ENCODE measurements around the gene RTP5.
"Not testable (repeated sequence)": the region's sequence is repeated elsewhere in the genome, so short reads cannot be mapped to it uniquely, and the experiment has no call there.

RTP5 gene

DNA sequence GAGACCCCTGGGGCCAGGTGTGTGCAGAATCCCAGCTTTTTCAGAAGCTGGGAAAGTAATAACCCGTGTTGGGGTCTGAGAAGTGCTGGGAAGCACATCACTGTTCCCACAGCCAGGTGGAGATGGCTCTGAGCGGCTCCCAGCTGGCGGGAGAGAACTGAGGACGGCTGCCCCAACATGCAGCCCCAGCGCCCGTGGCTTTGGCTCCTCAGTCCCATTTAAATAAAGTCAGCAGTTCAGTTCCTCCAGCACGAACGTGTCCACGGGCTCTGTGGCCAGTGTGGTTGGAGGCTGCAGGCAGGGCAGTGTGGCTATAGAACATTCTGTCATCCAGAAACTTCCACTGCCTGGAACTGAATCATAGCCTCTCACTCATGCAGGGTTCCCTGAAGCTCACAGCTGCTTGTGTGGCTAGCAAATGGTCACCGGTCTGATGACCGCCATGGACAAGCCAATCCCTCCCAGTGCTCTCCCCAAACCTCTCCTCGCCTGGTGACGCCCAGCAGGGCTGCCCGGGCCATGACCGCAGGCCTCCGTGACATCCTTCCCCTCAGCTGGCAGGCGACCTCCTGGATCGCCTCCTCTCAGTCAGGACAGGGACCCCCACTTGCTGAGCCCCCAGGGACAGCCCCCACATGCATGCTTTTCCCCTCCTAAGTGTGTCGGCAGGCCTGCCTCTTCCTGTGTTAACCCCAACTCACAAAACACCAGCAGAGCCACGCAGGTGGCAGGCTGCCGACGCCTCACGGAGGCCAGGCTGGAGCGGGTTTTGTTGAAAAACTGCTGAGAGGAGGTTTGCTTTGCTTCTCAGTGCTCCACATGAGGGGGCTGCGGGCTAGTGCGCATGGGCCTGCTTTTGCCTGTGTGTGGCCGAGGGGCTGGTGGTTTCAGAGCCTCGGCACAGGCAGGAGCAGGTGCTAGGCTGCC, 1.3 kb downstream of the RTP5 start:
- no peak for DNase-seq (ENCODE audit: low read depth)

DNA sequence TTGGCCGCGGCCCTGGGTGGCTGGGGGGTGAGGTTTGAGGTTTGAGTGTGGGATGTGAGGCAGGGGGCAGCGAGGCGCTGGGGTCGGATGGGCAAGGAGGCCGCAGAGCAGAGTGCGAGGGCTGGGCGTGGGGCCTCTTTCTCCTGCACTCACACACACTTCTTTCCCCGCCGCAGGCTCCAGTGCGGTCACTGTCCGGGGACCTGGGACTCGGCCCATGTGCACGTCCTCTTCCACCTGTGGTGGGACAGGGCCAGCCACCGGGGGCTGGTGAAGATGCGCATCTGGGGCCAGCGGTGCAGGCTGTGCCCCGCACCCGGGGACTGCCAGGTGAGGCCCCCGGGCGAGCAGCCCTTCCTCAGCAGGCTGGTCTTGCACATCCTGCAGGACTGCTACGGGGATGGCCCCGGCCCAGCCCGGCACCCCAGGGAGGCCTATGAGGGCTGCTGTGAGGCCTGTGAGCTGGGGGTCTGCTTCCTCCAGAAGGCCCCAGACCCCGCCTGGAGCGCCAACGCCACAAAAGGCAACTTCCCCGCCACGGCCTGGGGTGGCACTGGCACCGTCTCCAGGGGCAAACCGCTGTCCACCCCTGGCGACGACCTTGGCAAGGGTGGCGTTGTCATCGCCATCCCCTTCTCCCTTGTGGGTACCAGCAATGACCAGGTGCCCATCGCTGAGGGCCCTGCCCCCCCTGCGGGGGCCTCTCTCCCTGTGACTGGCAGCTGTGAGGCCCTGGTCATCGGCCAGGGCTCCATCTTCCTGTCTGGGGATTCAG, 2.2 kb downstream of the RTP5 start:
- no peak for DNase-seq (ENCODE audit: low read depth)

DNA sequence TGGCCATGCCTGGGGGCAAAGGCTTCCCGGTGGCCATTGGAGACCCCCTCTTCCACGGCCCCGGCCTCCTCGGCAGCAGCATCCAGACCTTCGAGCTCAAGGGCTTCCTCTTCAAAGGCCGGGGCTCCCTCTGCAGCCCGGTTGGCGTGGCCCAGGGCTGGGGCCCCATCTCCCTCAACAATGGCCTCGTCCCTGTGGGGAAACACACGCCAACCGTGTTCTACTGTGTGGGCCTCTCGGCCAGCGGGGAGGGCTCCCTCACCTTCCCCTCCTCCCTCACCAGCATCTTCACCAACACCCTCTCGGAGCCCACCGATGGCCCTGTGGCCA, 2.7 kb downstream of the RTP5 start:
- DNase-seq (ENCODE audit: low read depth) = no peak

GRCh38 chr2:241873081-241873802, 3.7 kb downstream of the RTP5 start:
- no peak for DNase-seq (ENCODE audit: low read depth)

DNA sequence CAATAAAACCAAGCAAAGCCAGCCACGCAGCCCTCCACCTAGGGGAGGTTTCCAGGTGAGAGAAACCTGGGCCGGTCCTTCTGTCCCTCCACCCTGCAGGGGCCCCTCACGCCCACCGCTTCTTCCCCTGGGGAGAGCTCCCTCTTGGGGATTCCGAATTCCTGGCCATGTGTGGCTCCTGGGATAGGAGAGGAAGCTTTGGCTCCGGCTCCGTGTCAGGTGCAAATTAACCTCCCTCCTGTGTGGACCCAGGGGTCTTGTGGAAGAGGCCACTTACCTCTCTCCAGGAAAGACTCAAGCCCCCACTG, 4.2 kb downstream of the RTP5 start:
- DNase-seq (ENCODE audit: low read depth) = no peak

- DNase-seq (ENCODE audit: low read depth) = no peak
These were observed 4.9 kb downstream of the RTP5 start for GRCh38 chr2:241874277-241874925.

- not testable (repeated sequence) for DNase-seq (ENCODE audit: low read depth)
These were observed 6.4 kb downstream of the RTP5 start for GRCh38 chr2:241875754-241876527.

DNA sequence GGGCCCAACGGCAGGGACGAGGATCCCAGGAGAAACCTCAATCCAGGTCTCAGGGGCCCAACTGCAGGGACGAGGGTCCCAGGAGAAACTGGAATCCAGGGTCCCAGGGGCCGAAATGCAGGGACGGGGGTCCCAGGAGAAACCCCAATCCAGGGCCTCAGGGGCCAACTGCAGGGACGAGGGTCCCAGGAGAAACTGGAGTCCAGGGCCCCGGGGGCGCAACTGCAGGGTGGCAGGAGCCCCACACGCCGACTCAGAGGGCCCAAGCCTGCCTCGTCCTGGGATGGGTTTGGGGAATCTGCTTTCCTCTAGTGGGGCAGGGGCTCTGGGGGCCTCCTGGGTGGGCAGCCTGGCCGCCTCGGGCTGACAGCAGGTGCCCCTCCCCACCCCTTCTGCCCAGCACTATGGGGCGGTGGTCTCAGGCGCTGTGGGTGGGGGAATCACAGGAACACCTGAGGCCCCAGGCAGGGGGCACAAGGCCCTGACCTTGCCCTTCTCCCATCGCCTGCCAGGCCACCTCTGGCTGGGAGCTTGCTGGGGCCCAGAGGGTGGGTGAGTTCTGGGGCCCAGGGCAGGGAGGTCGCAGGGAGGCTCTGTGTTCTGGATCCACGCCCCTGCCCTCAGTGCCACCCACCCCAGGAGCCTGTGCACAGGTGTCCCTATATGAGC, 7.1 kb downstream of the RTP5 start:
- no peak for DNase-seq (ENCODE audit: low read depth)

DNA sequence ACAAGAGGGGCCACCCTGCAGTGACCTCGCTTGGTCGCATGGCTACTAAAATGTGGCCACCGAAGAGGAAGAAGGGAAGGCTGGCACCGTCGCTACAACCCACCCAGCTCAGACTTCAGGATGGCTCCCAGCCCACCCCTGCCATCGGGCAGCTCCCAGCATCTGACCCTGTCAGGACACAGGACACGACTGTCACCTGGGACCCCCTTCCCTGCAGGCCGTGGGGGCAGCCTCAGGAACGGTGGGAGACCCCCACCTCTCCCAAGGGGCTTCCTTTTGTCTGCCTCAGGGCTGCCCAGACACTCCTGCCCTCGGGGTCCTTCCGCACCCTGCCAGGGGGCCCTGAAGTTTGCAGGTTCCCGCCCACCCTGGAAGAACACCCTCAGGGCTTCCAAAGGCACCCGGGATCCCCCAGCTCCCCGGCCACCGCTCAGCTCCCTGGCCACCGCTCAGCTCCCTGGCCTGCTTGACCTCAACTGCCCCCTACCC, 7.7 kb downstream of the RTP5 start:
- DNase-seq (ENCODE audit: low read depth) = no peak

DNA sequence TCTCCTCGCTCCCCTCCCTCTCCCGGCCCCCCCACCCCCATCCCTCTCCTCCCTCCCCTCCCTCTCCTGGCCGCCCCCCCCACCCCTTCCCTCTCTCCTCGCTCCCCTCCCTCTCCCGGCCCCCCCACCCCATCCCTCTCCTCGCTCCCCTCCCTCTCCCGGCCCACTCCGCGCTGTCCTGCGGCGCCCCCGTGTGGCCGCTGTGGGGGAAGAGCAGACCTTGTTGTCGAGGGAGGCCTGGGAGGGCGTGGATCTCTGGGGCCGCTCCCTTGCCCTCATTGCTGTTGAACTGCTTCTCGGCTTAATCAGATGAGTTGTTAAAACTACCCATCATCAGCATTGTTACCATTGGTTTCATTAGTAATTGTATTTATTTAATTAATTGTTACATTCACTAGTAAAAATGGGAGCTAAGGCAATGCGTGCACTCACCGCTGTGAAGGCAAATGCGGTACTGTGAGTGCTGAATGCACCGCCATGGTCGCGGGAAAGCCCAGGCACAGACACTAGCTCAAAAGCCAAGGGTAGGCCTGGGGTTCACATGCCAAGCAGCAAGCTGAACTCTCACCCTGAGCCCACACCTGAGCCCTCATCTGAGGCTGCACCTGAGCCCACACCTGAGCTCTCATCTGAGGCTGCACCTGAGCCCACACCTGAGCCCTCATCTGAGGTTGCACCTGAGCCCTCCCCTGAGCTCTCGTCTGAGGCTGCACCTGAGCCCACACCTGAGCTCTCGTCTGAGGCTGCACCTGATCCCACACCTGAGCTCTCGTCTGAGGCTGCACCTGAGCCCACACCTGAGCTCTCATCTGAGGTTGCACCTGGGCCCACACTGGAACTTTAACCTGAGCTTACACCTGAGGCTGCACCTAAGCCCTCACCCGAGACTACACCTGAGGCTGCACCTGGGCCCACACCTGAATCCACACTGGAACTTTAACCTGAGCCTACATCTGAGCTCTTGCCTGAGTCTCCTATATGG, 8.8 kb downstream of the RTP5 start:
- DNase-seq (ENCODE audit: low read depth) = peak; percentile 67

- no peak for DNase-seq (ENCODE audit: low read depth)
These were observed 9.8 kb downstream of the RTP5 start for GRCh38 chr2:241879326-241879725.

GRCh38 chr2:241880311-241881073, 11.0 kb downstream of the RTP5 start:
- DNase-seq (ENCODE audit: low read depth) = no peak

GRCh38 chr2:241882091-241882625, 12.6 kb downstream of the RTP5 start:
- DNase-seq (ENCODE audit: low read depth) = peak; percentile 52

DNA sequence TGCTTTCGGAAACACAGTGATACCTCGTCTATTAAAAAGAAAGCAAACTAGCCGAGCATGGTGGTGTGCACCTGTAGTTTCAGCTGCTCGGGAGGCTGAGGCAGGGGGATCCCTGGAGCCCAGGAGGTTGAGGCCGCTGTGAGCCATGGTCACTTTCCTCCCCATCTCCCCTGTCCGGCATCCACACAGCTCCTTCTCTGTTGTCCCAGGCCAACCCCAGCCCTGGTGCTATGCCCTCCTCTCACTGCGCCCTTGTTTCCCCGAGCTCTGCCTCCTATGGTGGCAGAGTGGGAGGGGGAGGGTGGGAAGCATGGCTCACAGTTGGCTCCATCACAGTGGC, 15.4 kb downstream of the RTP5 start:
- DNase-seq (ENCODE audit: low read depth) = no peak

GRCh38 chr2:241885291-241885945, 15.9 kb downstream of the RTP5 start:
- DNase-seq (ENCODE audit: low read depth) = no peak

- no peak for DNase-seq (ENCODE audit: low read depth)
These were observed 16.6 kb downstream of the RTP5 start for GRCh38 chr2:241885946-241886643.

- DNase-seq (ENCODE audit: low read depth) = no peak
These were observed 17.4 kb downstream of the RTP5 start for GRCh38 chr2:241886840-241887447.
